Spinal cord (tissue), 10 donors: Measurements from ENCODE around the gene AP4S1. TPM values are rescaled to one million over a fixed set of nuclear protein-coding genes. Genes with fewer than 3 reads are reported as not detected.
A peak's percentile ranks its signal among the peaks of the same experiment; 100 is the strongest.
"Not testable (repeated sequence)": the region's sequence is repeated elsewhere in the genome, so short reads cannot be mapped to it uniquely, and the experiment has no call there.

ENCODE experiments used
- DNase-seq, 6 donors: peaks; one replicate each; pipeline versions ENCODE4 v3.0.0 to v3.0.0-alpha.2; 2013 to 2015; ENCODE audit warnings: low spot score in 6 of 6, low read depth in 4 of 6
- H3K27ac ChIP-seq: one replicate; pipeline ENCODE4 v1.5.1; 2013; ENCODE audit warnings: low read depth, low read length, control low read depth
- H3K27me3 ChIP-seq: one replicate; pipeline ENCODE4 v1.6.1; 2013; ENCODE audit warnings: low read length; ENCODE audit not compliant: control insufficient read depth, insufficient read depth
- H3K36me3 ChIP-seq: one replicate; pipeline ENCODE4 v1.6.1; 2013; ENCODE audit warnings: low read length; ENCODE audit not compliant: control insufficient read depth, insufficient read depth
- H3K4me1 ChIP-seq: one replicate; pipeline ENCODE4 v1.6.1; 2013; ENCODE audit warnings: low read length; ENCODE audit not compliant: control insufficient read depth, insufficient read depth
- H3K4me3 ChIP-seq: one replicate; pipeline ENCODE4 v1.5.1; 2013; ENCODE audit warnings: low read depth, low read length, control low read depth
- H3K9me3 ChIP-seq: one replicate; pipeline ENCODE4 v1.6.1; 2013; ENCODE audit warnings: low read length; ENCODE audit not compliant: control insufficient read depth, insufficient read depth
- WGBS: methylation state at CpG from one replicate; pipeline ENCODE4 v1.1.5; 2013; ENCODE audit warnings: missing lambda C conversion rate; ENCODE audit not compliant: insufficient coverage; 5-methylcytosine and 5-hydroxymethylcytosine counted together
- polyA plus RNA-seq, 2 donors: library from polyadenylated mRNA; unstranded; fragments of 120-200 nt; gene quantifications; one replicate each; pipeline ENCODE4 v1.2.1, GENCODE V29; 2013; ENCODE audit not compliant: insufficient read length in 2 of 2
- total RNA-seq, 2 donors: library from RNA; depleted of rRNA in 1 of 2; stranded (reverse); fragments of 120-200 nt in 1 of 2; fragments of >200 nt in 1 of 2; gene quantifications; one replicate each; pipeline versions ENCODE4 v1.2.3 to v1.2.4, GENCODE V29; 2013 to 2014
- donor health status: healthy.

Gene AP4S1
- total and polyA plus RNA-seq, 4 donors = 16.5 to 29.8 (median 28.3) TPM

- DNase-seq = peak in 1 of 6 donors; percentile 25
- not testable (repeated sequence) for H3K27me3 ChIP-seq, H3K4me1 ChIP-seq, H3K27ac ChIP-seq, H3K36me3 ChIP-seq, H3K9me3 ChIP-seq, H3K4me3 ChIP-seq
- 74% methylated on average over 6 of the region's 9 CpGs for WGBS
Measured at GRCh38 chr14:31052905-31053586, 27.6 kb downstream of the AP4S1 start.

DNA sequence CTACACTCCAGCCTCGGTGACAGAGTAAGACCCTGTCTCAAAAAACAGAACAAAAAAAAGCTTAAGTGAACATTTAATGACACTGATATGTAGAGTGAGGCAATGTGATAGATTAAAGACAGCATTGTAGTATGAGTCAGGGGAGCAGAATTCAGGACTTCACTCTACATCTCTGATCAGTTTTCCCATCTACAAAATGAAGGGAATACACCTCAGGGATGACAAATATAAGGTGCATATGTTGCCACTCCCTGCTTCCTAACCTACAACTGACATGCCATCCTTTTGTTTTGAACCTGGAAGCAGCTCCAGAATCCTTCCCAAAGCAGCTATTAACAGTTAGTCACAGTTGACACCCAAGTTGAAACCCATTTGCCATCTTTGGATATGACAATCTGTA is 31.6 kb downstream of the AP4S1 start:
- Histone ChIP-seq H3K27ac (no peak overlapping the region), H3K36me3 (no peaks in the 10 kb centered on the region), H3K27me3 (no peaks in the 10 kb centered on the region), H3K9me3 (no peaks in the 10 kb centered on the region), H3K4me3 (no peak overlapping the region), H3K4me1 (no peaks in the 10 kb centered on the region)
- no peak for DNase-seq
- no CpG with 5 or more reads among the region's 1 CpG for WGBS

DNA sequence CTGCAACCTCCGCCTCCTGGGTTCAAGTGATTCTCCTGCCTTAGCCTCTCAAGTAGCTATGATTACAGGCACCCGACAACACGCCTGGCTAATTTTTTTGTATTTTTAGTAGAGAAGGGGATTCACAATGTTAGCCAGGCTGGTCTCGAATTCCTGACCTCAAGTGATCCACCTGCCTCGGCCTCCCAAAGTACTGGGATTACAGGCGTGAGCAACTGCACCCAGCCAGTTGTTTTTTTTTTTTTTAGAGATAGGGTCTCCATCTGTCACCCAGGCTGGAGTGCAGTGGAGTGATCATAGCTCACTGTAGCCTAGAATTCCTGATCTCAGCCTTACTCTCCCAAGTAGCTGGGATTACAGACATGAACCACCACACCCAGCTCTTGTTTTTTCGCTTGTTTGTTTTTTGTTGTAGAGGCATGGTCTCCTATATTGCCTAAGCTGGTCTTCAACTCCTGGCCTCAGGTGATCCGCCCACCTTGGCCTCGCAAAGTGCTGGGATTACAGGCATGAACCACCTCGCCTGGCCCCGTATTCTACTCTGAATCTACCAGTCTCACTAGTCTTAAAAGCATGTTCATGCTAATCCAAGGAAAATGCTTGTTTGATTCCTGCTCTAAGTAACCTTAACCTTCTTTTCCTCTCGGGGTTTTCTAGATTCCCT is 32.4 kb downstream of the AP4S1 start:
- DNase-seq = no peak
- 87% methylated on average over 11 of the region's 12 CpGs for WGBS
- H3K27ac ChIP-seq = no peak overlapping the region
- no peaks in the 10 kb centered on the region for H3K4me1 ChIP-seq
- H3K27me3 ChIP-seq = no peaks in the 10 kb centered on the region
- H3K9me3 ChIP-seq = no peaks in the 10 kb centered on the region
- H3K4me3 ChIP-seq = no peak overlapping the region
- no peaks in the 10 kb centered on the region for H3K36me3 ChIP-seq

DNA sequence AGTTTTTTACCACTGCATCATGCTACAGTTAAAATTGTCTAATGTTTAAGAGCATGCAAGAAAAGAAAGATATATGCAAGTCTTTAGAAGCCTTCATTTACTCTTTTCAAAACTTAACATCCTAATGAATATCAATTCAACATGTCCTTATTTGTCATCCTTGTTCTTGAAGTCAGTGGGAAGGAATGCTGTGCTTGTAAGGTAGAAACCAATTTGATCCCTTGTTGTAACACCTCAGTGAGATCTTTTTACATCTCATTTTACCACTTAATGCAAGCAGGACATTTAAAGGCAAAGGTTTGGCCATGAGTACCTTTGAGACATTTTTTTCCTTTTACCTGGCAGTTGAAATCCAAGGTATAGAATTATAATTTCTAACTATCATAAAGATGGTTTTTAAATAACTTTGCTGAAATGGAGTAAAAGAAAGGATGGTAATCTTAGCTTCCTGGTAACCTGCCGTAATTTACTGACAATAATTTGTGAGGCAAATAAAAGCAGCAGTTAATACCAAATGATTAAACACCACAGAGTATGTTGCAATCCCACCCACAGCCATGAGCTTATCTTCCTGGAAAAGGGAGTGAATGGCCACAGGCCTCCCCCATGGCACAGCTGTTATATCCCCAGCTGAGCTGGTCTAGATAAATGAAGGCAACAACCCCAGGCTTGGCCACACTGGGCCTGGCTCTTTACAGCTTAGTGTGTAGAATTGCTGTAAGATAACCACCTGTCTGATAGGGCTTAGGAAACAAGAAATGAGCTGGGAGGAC is 33.9 kb downstream of the AP4S1 start:
- no peak overlapping the region for H3K4me3 ChIP-seq
- no peaks in the 10 kb centered on the region for H3K9me3 ChIP-seq
- no peaks in the 10 kb centered on the region for H3K4me1 ChIP-seq
- no peaks in the 10 kb centered on the region for H3K27me3 ChIP-seq
- no peak overlapping the region for H3K27ac ChIP-seq
- H3K36me3 ChIP-seq = no peaks in the 10 kb centered on the region
- DNase-seq = no peak
- no CpG with 5 or more reads among the region's 1 CpG for WGBS

- Histone ChIP-seq H3K4me1 (no peaks in the 10 kb centered on the region), H3K4me3 (no peak overlapping the region), H3K27me3 (no peaks in the 10 kb centered on the region), H3K27ac (no peak overlapping the region), H3K36me3 (no peaks in the 10 kb centered on the region), H3K9me3 (no peaks in the 10 kb centered on the region)
- 100% methylated on average over 3 of the region's 6 CpGs for WGBS
- DNase-seq = no peak
Measured at GRCh38 chr14:31060253-31060875, 34.9 kb downstream of the AP4S1 start.

- H3K36me3 ChIP-seq, H3K4me3 ChIP-seq, H3K4me1 ChIP-seq, H3K9me3 ChIP-seq, DNase-seq, H3K27ac ChIP-seq, H3K27me3 ChIP-seq: not testable (repeated sequence)
- WGBS = no CpG with 5 or more reads among the region's 8 CpGs
Measured at GRCh38 chr14:31062908-31063307, 37.5 kb downstream of the AP4S1 start.

DNA sequence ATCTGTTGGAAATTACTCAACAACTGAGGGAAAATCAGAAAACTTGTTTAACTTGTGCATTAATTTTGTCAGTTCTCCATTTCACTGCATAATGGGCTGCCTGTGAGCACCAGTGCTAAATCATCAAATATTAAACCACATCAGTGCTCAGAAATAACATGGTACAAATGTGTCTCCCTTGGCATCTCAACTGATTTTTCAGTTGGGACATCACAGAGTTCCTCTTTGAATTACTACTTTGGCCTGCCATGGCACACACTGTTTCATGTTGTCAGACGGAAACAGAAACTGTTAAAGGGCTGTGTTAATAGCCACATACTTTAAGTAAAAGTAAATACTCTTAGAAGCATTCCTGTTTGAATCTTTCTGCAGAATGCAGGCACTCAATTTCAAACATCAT is 42.8 kb downstream of the AP4S1 start:
- WGBS = no CpG with 5 or more reads among the region's 1 CpG

GRCh38 chr14:31069343-31069742 is 43.9 kb downstream of the AP4S1 start:
- H3K9me3 ChIP-seq = no peaks in the 10 kb centered on the region
- no peak overlapping the region for H3K4me3 ChIP-seq
- H3K27me3 ChIP-seq = no peaks in the 10 kb centered on the region
- no peaks in the 10 kb centered on the region for H3K4me1 ChIP-seq
- H3K27ac ChIP-seq = no peak overlapping the region
- H3K36me3 ChIP-seq = peaks cover 17% of the 10 kb centered on the region
- DNase-seq = no peak
- no CpG with 5 or more reads among the region's 3 CpGs for WGBS

More for the DNA sequence above, 42.8 kb downstream of the AP4S1 start:
- Histone ChIP-seq H3K4me3 (no peak overlapping the region), H3K27ac (no peak overlapping the region), H3K4me1 (no peaks in the 10 kb centered on the region), H3K9me3 (no peaks in the 10 kb centered on the region), H3K27me3 (no peaks in the 10 kb centered on the region), H3K36me3 (peaks cover 9% of the 10 kb centered on the region)
- no peak for DNase-seq

DNA sequence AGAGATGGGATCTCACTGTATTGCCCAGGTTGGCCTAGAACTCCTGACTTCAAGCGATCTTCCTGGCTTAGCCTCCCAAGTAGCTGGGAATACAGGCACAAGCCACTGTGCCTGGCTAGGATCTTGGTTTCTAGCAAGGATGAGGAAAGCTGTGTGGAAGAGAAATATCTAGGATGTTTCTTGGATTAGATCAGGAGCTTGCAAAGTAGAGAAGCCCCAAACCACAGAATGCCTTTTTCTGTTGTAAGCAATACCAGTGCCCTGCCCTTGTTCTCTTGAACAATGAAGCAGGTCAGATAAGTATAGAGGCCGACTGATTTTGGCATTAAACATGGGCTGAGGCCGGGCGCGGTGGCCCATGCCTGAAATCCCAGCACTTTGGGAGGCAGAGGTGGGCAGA is 45.0 kb downstream of the AP4S1 start:
- Histone ChIP-seq H3K4me3 (no peak overlapping the region), H3K27ac (no peak overlapping the region), H3K4me1 (no peaks in the 10 kb centered on the region), H3K9me3 (no peaks in the 10 kb centered on the region), H3K27me3 (no peaks in the 10 kb centered on the region), H3K36me3 (peaks cover 20% of the 10 kb centered on the region)
- DNase-seq = no peak
- WGBS = 93% methylated on average over 3 of the region's 5 CpGs
